ENCODE measurements around the gene IQCE. TPM values are rescaled to one million over a fixed set of nuclear protein-coding genes. Genes with fewer than 3 reads are reported as not detected.

Gene IQCE
- total and polyA plus RNA-seq, 11 donors = 5.0 to 14.1 (median 10.3) TPM

- 77 to 93% (median 90%) methylated on average over 13 of the region's 13 CpGs for WGBS, 4 donors
- intact Hi-C loops (cut with DNase I) = no loop called here
- peaks cover 0 to 82% (median 64%) of the 10 kb centered on the region in 9 donors for H3K36me3 ChIP-seq
- no peak overlapping the region for H3K4me3 ChIP-seq
- peaks cover 0 to 8% (median 0%) of the 10 kb centered on the region in 12 donors for H3K4me1 ChIP-seq
- DNase-seq (no peak), ATAC-seq (no peak)
- no peak overlapping the region for H3K27ac ChIP-seq
- no peaks in the 10 kb centered on the region for H3K9me3 ChIP-seq
- TF ChIP-seq POLR2A (IDR thresholded peaks at IDR 0.05) (no peak), CTCF (IDR thresholded peaks at IDR 0.05) (no peak)
- no peaks in the 10 kb centered on the region for H3K27me3 ChIP-seq
Measured at GRCh38 chr7:2597273-2597640, 38.5 kb downstream of the IQCE start.

- no peaks in the 10 kb centered on the region for H3K27me3 ChIP-seq
- DNase-seq = no peak
- H3K4me3 ChIP-seq = no peak overlapping the region
- ATAC-seq = peak in 1 of 4 donors; percentile 70
- no peak overlapping the region for H3K27ac ChIP-seq
- H3K36me3 ChIP-seq = peaks cover 0 to 72% (median 54%) of the 10 kb centered on the region in 9 donors
- 68 to 87% (median 75%) methylated on average over 18 to 29 of the region's 29 CpGs for WGBS, 4 donors
- TF ChIP-seq CTCF (IDR thresholded peaks at IDR 0.05) (no peak), POLR2A (IDR thresholded peaks at IDR 0.05) (no peak)
- no peaks in the 10 kb centered on the region for H3K9me3 ChIP-seq
- H3K4me1 ChIP-seq = peaks cover 0 to 8% (median 0%) of the 10 kb centered on the region in 12 donors
- intact Hi-C loops (cut with DNase I) = no loop called here
Measured at GRCh38 chr7:2598154-2598823, 39.5 kb downstream of the IQCE start.

GRCh38 chr7:2601065-2601464, 42.3 kb downstream of the IQCE start:
- no peaks in the 10 kb centered on the region for H3K9me3 ChIP-seq
- no peak overlapping the region for H3K4me3 ChIP-seq
- no peak for TF ChIP-seq CTCF (IDR thresholded peaks at IDR 0.05)
- no peak for TF ChIP-seq POLR2A (IDR thresholded peaks at IDR 0.05)
- WGBS, 4 donors = 83 to 91% (median 85%) methylated on average over 9 of the region's 9 CpGs
- DNase-seq (no peak), ATAC-seq (no peak)
- no peaks in the 10 kb centered on the region for H3K27me3 ChIP-seq
- intact Hi-C loops (cut with DNase I) = loop anchor here in 1 of 10 donors (5.0 kb wide), 1 partner anchor 46 kb away; no protein-coding TSS in a partner anchor
- peaks cover 0 to 45% (median 32%) of the 10 kb centered on the region in 9 donors for H3K36me3 ChIP-seq
- H3K27ac ChIP-seq = no peak overlapping the region
- H3K4me1 ChIP-seq = peaks cover 0 to 25% (median 6%) of the 10 kb centered on the region in 12 donors

GRCh38 chr7:2601907-2602306, 43.1 kb downstream of the IQCE start:
- DNase-seq = peak in 1 of 5 donors; percentile 55

More at GRCh38 chr7:2601907-2602306, 43.1 kb downstream of the IQCE start:
- no peak overlapping the region for H3K27ac ChIP-seq
- intact Hi-C loops (cut with DNase I) = loop anchor here in 1 of 10 donors (5.0 kb wide), 1 partner anchor 45 kb away; no protein-coding TSS in a partner anchor
- H3K36me3 ChIP-seq = peaks cover 0 to 42% (median 32%) of the 10 kb centered on the region in 9 donors
- H3K4me3 ChIP-seq = no peak overlapping the region
- peaks cover 3 to 33% (median 14%) of the 10 kb centered on the region in 12 donors for H3K4me1 ChIP-seq
- 94 to 97% (median 95%) methylated on average over 11 of the region's 11 CpGs for WGBS, 4 donors
- TF ChIP-seq POLR2A (IDR thresholded peaks at IDR 0.05) (no peak), CTCF (IDR thresholded peaks at IDR 0.05) (no peak)
- H3K27me3 ChIP-seq = no peaks in the 10 kb centered on the region
- no peaks in the 10 kb centered on the region for H3K9me3 ChIP-seq
- no peak for ATAC-seq
